NOMO-1 treated with DMSO at 0.1 percent for 48 hours (cell line): ENCODE data around the gene TOPBP1.
A peak's percentile ranks its signal among the peaks of the same experiment; 100 is the strongest.
"Not testable (repeated sequence)": the region's sequence is repeated elsewhere in the genome, so short reads cannot be mapped to it uniquely, and the experiment has no call there.

Source experiments
- DNase-seq: peaks from one replicate; lab custom pipeline; 2025; ENCODE audit not compliant: unreplicated experiment; lab: John Stamatoyannopoulos, UW

Gene TOPBP1

GRCh38 chr3:133661454-133662277, at the start of gene TOPBP1:
Gene TOPBP1, minus strand, starts transcription at chr3:133661941. Its CDS starts 814 bp downstream, at chr3:133661127.
- peak; percentile 92 for DNase-seq

- DNase-seq: no peak
Measured at GRCh38 chr3:133711013-133711412, 49.3 kb upstream of the TOPBP1 start.

- no peak for DNase-seq
Measured at GRCh38 chr3:133709139-133709750, 47.5 kb upstream of the TOPBP1 start.

- no peak for DNase-seq
Measured at GRCh38 chr3:133706033-133706432, 44.3 kb upstream of the TOPBP1 start.

- DNase-seq: no peak
Measured at GRCh38 chr3:133703915-133704314, 42.2 kb upstream of the TOPBP1 start.

- no peak for DNase-seq
Measured at GRCh38 chr3:133701435-133702358, 40.0 kb upstream of the TOPBP1 start.

- DNase-seq: no peak
Measured at GRCh38 chr3:133700351-133700750, 38.6 kb upstream of the TOPBP1 start.

- no peak for DNase-seq
Measured at GRCh38 chr3:133699903-133700302, 38.2 kb upstream of the TOPBP1 start.

- DNase-seq: no peak
Measured at GRCh38 chr3:133699467-133699866, 37.7 kb upstream of the TOPBP1 start.

- no peak for DNase-seq
Measured at GRCh38 chr3:133697960-133698359, 36.2 kb upstream of the TOPBP1 start.

- DNase-seq: no peak
Measured at GRCh38 chr3:133695560-133696171, 33.9 kb upstream of the TOPBP1 start.

GRCh38 chr3:133694288-133695268, 32.8 kb upstream of the TOPBP1 start:
- no peak for DNase-seq

- no peak for DNase-seq
Measured at GRCh38 chr3:133693821-133694220, 32.1 kb upstream of the TOPBP1 start.

GRCh38 chr3:133692759-133693158, 31.0 kb upstream of the TOPBP1 start:
- DNase-seq: no peak

- DNase-seq: no peak
Measured at GRCh38 chr3:133691273-133692107, 29.7 kb upstream of the TOPBP1 start.

GRCh38 chr3:133677993-133678392, 16.3 kb upstream of the TOPBP1 start:
- DNase-seq: not testable (repeated sequence)

GRCh38 chr3:133676336-133677118, 14.8 kb upstream of the TOPBP1 start:
- DNase-seq: no peak
